H9 (cell line): Measurements from ENCODE around the gene TWSG1. TPM values are rescaled to one million over a fixed set of nuclear protein-coding genes. Genes with fewer than 3 reads are reported as not detected.

Source experiments
- DNase-seq: peaks from one replicate; pipeline ENCODE4 v3.0.0-alpha.2; 2017
- H2AFZ ChIP-seq: one replicate; pipeline ENCODE4 v1.6.1; 2013; ENCODE audit warnings: mild to moderate bottlenecking, low read length, control low read depth, moderate library complexity
- H2AK5ac ChIP-seq: 2 replicates; pipeline ENCODE4 v1.6.1; 2013; ENCODE audit warnings: low read length, control low read depth, mixed read lengths; ENCODE audit not compliant: insufficient read length
- H2BK120ac ChIP-seq: one replicate; pipeline ENCODE4 v1.6.1; 2013; ENCODE audit warnings: low read depth, mild to moderate bottlenecking, low read length, control low read depth, inconsistent platforms; ENCODE audit not compliant: poor library complexity, severe bottlenecking
- H2BK12ac ChIP-seq: 2 replicates; pipeline ENCODE4 v1.6.1; 2013; ENCODE audit warnings: low read length, control low read depth, mixed read lengths, low read depth; ENCODE audit not compliant: insufficient read length
- H2BK15ac ChIP-seq: 2 replicates; pipeline ENCODE4 v1.6.1; 2013; ENCODE audit warnings: low read depth, low read length, control low read depth
- H2BK20ac ChIP-seq: one replicate; pipeline ENCODE4 v1.6.1; 2013; ENCODE audit warnings: low read depth, mild to moderate bottlenecking, low read length, control low read depth, inconsistent platforms; ENCODE audit not compliant: poor library complexity, severe bottlenecking
- H2BK5ac ChIP-seq: 2 replicates; pipeline ENCODE4 v1.6.1; 2013; ENCODE audit warnings: low read length, control low read depth, mixed read lengths; ENCODE audit not compliant: insufficient read length
- H3K14ac ChIP-seq: 2 replicates; pipeline ENCODE4 v1.6.1; 2013; ENCODE audit warnings: low read length, control low read depth; ENCODE audit not compliant: insufficient read depth
- H3K18ac ChIP-seq: 2 replicates; pipeline ENCODE4 v1.6.1; 2013; ENCODE audit warnings: low read depth, mild to moderate bottlenecking, mixed read lengths, low read length, control low read depth; ENCODE audit not compliant: insufficient read length
- H3K23ac ChIP-seq: 2 replicates; pipeline ENCODE4 v1.6.1; 2013; ENCODE audit warnings: low read length, control low read depth, mixed read lengths, low read depth; ENCODE audit not compliant: insufficient read length
- H3K23me2 ChIP-seq: 2 replicates; pipeline ENCODE4 v1.6.1; 2013; ENCODE audit warnings: low read depth, mild to moderate bottlenecking, mixed read lengths, low read length, control low read depth; ENCODE audit not compliant: insufficient read length, poor library complexity, severe bottlenecking
- H3K27ac ChIP-seq: 2 replicates; pipeline ENCODE4 v1.5.1; 2013; ENCODE audit warnings: low read length, control low read depth, mixed read lengths, low read depth; ENCODE audit not compliant: insufficient read length
- H3K27me3 ChIP-seq: 2 replicates; pipeline ENCODE4 v1.6.1; 2013; ENCODE audit warnings: low read length, control low read depth, inconsistent platforms; ENCODE audit not compliant: insufficient read depth
- H3K4ac ChIP-seq: 2 replicates; pipeline ENCODE4 v1.6.1; 2013; ENCODE audit warnings: low read depth, mild to moderate bottlenecking, control low read depth, inconsistent platforms, low read length, moderate library complexity
- H3K4me1 ChIP-seq: 2 replicates; pipeline ENCODE4 v1.6.1; 2013; ENCODE audit warnings: low read length, control low read depth, inconsistent platforms; ENCODE audit not compliant: insufficient read depth
- H3K4me2 ChIP-seq: 2 replicates; pipeline ENCODE4 v1.6.1; 2013; ENCODE audit warnings: low read length, control low read depth, mixed read lengths; ENCODE audit not compliant: insufficient read length, insufficient read depth
- H3K56ac ChIP-seq: 2 replicates; pipeline ENCODE4 v1.6.1; 2013; ENCODE audit warnings: low read depth, mild to moderate bottlenecking, mixed read lengths, low read length, control low read depth; ENCODE audit not compliant: insufficient read length
- H3K79me1 ChIP-seq: 2 replicates; pipeline ENCODE4 v1.6.1; 2013; ENCODE audit warnings: low read depth, mild to moderate bottlenecking, moderate library complexity, low read length, control low read depth, inconsistent platforms; ENCODE audit not compliant: insufficient read depth, poor library complexity, severe bottlenecking
- H3K79me2 ChIP-seq: 2 replicates; pipeline ENCODE4 v1.6.1; 2013; ENCODE audit warnings: low read length, control low read depth, inconsistent platforms; ENCODE audit not compliant: insufficient read depth
- H3K9ac ChIP-seq: 2 replicates; pipeline ENCODE4 v1.6.1; 2013; ENCODE audit warnings: low read length, control low read depth, mixed read lengths; ENCODE audit not compliant: insufficient read length; ENCODE audit errors: extremely low read depth
- H3K9me3 ChIP-seq: one replicate; pipeline ENCODE4 v1.6.1; 2013; ENCODE audit warnings: low read depth, low read length, inconsistent platforms; ENCODE audit not compliant: control insufficient read depth
- H3T11ph ChIP-seq: one replicate; pipeline ENCODE4 v1.6.1; 2013; ENCODE audit warnings: mild to moderate bottlenecking, low read length, control low read depth, inconsistent platforms
- H4K20me1 ChIP-seq: one replicate; pipeline ENCODE4 v1.6.1; 2013; ENCODE audit not compliant: control insufficient read depth, insufficient read length, insufficient read depth
- H4K5ac ChIP-seq: 2 replicates; pipeline ENCODE4 v1.6.1; 2013; ENCODE audit warnings: low read depth, mild to moderate bottlenecking, mixed read lengths, low read length, control low read depth; ENCODE audit not compliant: insufficient read length
- H4K8ac ChIP-seq: replicated peaks from 2 replicates; pipeline ENCODE4 v1.6.1; 2013; ENCODE audit warnings: low read length, control low read depth, mixed read lengths, low read depth; ENCODE audit not compliant: insufficient read length
- H4K91ac ChIP-seq: 2 replicates; pipeline ENCODE4 v1.6.1; 2013; ENCODE audit warnings: low read depth, mild to moderate bottlenecking, moderate library complexity, mixed read lengths, low read length, control low read depth; ENCODE audit not compliant: insufficient read length
- H3K27ac Mint-ChIP-seq, 3 experiments: 2 replicates in 2 of 3; 3 replicates in 1 of 3; pipeline ENCODE4 v1.8.0; 2020 to 2021; ENCODE audit warnings: mixed read lengths in 3 of 3, mild to moderate bottlenecking in 1 of 3, moderate library complexity in 1 of 3
- H3K27me3 Mint-ChIP-seq: 2 replicates; pipeline ENCODE4 v1.8.0; 2021; ENCODE audit warnings: low read depth, mild to moderate bottlenecking, moderate library complexity, mixed read lengths
- H3K36me3 Mint-ChIP-seq, 3 experiments: 2 replicates in 2 of 3; 3 replicates in 1 of 3; pipeline ENCODE4 v1.8.0; 2020 to 2021; ENCODE audit warnings: low read depth in 3 of 3, mixed read lengths in 3 of 3; ENCODE audit not compliant: insufficient read depth in 1 of 3
- H3K4me1 Mint-ChIP-seq, 2 experiments: 2 replicates each; pipeline ENCODE4 v1.8.0; 2020; ENCODE audit warnings: mixed read lengths in 2 of 2
- H3K4me3 Mint-ChIP-seq, 2 experiments: 2 replicates in 1 of 2; 3 replicates in 1 of 2; pipeline ENCODE4 v1.8.0; 2020 to 2021; ENCODE audit warnings: mild to moderate bottlenecking in 2 of 2, mixed read lengths in 2 of 2, moderate library complexity in 1 of 2
- H3K9me3 Mint-ChIP-seq, 2 experiments: 2 replicates in 1 of 2; 3 replicates in 1 of 2; pipeline ENCODE4 v1.8.0; 2020; ENCODE audit warnings: mild to moderate bottlenecking in 2 of 2, mixed read lengths in 2 of 2, moderate library complexity in 1 of 2
- WGBS: extraction: QIAGEN DNeasy Blood & Tissue Kit; methylation state at CpG from one replicate; pipeline ENCODE4 v1.1.7; 2013; ENCODE audit warnings: missing lambda C conversion rate, low lambda C conversion rate, mixed read lengths; ENCODE audit not compliant: insufficient read length; ENCODE audit errors: extremely low coverage; 5-methylcytosine and 5-hydroxymethylcytosine counted together
- total RNA-seq: library from RNA; stranded (reverse); gene quantifications from 2 replicates; pipeline ENCODE4 v1.2.1, GENCODE V29; 2021
- TF ChIP-seq, protein P1 (sequence below): fragments of 200-600 bp; sonication (generic); conservative IDR thresholded peaks from 3 replicates; pipeline ENCODE4 v1.8.0; 2021; ENCODE audit warnings: antibody characterized with exemption, mild to moderate bottlenecking

TWSG1 gene
- total RNA-seq, 1 experiment from 2014 or later: 25.7 TPM

DNA sequence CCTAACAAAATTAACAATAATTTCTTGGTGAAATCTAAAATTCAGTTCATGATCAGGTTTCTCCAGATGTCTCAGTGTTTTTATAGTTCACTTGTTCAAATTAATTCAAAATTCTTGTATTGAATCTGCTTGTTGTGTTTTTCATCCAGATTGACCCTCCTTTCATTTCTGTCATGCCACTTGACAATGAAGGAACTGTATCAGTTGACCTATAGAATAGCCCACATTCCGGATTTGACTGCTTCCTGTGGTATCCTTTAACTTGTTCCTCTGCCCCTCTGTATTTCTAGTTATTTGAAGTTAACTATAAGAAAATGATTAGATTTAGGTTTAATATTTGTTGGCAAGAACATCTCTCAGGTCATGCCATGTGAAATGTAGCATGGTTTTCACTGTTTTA is 53.3 kb downstream of the TWSG1 start:
- H3K56ac ChIP-seq: no peak overlapping the region
- no CpG with 5 or more reads among the region's 1 CpG for WGBS
- DNase-seq: no peak
- H2AFZ ChIP-seq: no peak overlapping the region
- no peaks in the 10 kb centered on the region for H3K79me1 ChIP-seq
- no peak overlapping the region for H3K4ac ChIP-seq
- H3K9me3 ChIP-seq: no peaks in the 10 kb centered on the region
- H2BK12ac ChIP-seq: no peak overlapping the region
- H3K36me3 Mint-ChIP-seq: peaks cover 10 to 35% (median 15%) of the 10 kb centered on the region in 3 experiments
- H3K18ac ChIP-seq: no peak overlapping the region
- no peak overlapping the region for H3K23ac ChIP-seq
- H3K23me2 ChIP-seq: no peaks in the 10 kb centered on the region
- no peaks in the 10 kb centered on the region for H4K20me1 ChIP-seq
- H3K27me3 ChIP-seq: no peaks in the 10 kb centered on the region
- H2BK120ac ChIP-seq: no peak overlapping the region
- peaks cover 9 to 10% of the 10 kb centered on the region in 2 experiments for H3K9me3 Mint-ChIP-seq
- no peak overlapping the region for H4K5ac ChIP-seq
- no peak overlapping the region for H3T11ph ChIP-seq
- no peaks in the 10 kb centered on the region for H3K27me3 Mint-ChIP-seq
- H3K14ac ChIP-seq: no peak overlapping the region
- no peaks in the 10 kb centered on the region for H3K4me1 Mint-ChIP-seq
- no peak overlapping the region for H3K27ac ChIP-seq
- H3K4me3 Mint-ChIP-seq: no peak overlapping the region
- no peak overlapping the region for H3K9ac ChIP-seq
- no peak overlapping the region for H2BK15ac ChIP-seq
- no peak overlapping the region for H3K27ac Mint-ChIP-seq
- H3K4me1 ChIP-seq: no peaks in the 10 kb centered on the region
- no peaks in the 10 kb centered on the region for H3K79me2 ChIP-seq
- no peak overlapping the region for H2BK5ac ChIP-seq
- no peak overlapping the region for H2AK5ac ChIP-seq
- no peak overlapping the region for H4K91ac ChIP-seq
- H4K8ac ChIP-seq: no peak overlapping the region
- TF ChIP-seq, protein P1, sequence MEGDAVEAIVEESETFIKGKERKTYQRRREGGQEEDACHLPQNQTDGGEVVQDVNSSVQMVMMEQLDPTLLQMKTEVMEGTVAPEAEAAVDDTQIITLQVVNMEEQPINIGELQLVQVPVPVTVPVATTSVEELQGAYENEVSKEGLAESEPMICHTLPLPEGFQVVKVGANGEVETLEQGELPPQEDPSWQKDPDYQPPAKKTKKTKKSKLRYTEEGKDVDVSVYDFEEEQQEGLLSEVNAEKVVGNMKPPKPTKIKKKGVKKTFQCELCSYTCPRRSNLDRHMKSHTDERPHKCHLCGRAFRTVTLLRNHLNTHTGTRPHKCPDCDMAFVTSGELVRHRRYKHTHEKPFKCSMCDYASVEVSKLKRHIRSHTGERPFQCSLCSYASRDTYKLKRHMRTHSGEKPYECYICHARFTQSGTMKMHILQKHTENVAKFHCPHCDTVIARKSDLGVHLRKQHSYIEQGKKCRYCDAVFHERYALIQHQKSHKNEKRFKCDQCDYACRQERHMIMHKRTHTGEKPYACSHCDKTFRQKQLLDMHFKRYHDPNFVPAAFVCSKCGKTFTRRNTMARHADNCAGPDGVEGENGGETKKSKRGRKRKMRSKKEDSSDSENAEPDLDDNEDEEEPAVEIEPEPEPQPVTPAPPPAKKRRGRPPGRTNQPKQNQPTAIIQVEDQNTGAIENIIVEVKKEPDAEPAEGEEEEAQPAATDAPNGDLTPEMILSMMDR: no peak
- no peak overlapping the region for H3K4me2 ChIP-seq
- no peak overlapping the region for H2BK20ac ChIP-seq
